ENCODE measurements around the gene RAN. TPM values are rescaled to one million over a fixed set of nuclear protein-coding genes. Genes with fewer than 3 reads are reported as not detected.

The RAN gene
- total and polyA plus RNA-seq, 9 of the 15 experiments (the other 6 are each of a cell fraction or from before 2014, with no cell fraction given), result 1,687 to 3,820 (median 2,300) TPM

GRCh38 chr12:130832561-130833209 is 39.2 kb upstream of the RAN start (continued):
- TF ChIP-seq CREB3L1 (IDR thresholded peaks at IDR 0.05; ENCODE audit: borderline replicate concordance, low read depth), result no peak
- no peak for TF ChIP-seq ZNF274 (IDR thresholded peaks at IDR 0.05; ENCODE audit: borderline replicate concordance, low read depth, low read length)
- no peak for TF ChIP-seq HOXB6 (CRISPR knock-in tag; IDR thresholded peaks at IDR 0.05; ENCODE audit: borderline replicate concordance)
- no peak for TF ChIP-seq FIP1L1 (IDR thresholded peaks at IDR 0.05; ENCODE audit: low read depth, low read length, poor library complexity, severe bottlenecking)
- TF ChIP-seq RUNX1 (IDR thresholded peaks at IDR 0.05; ENCODE audit: low read depth), result 0 out of 2 replicates have a peak, but pooled peaks have one; percentile 30
- TF ChIP-seq ZSCAN32 (CRISPR knock-in tag; IDR thresholded peaks at IDR 0.05), result no peak
- TF ChIP-seq ZNF12 (CRISPR knock-in tag; IDR thresholded peaks at IDR 0.05), result no peak
- no peak for TF ChIP-seq NR4A1 (CRISPR knock-in tag; IDR thresholded peaks at IDR 0.05)
- no peak for TF ChIP-seq NR4A1 (tag; IDR thresholded peaks at IDR 0.05)
- peak in 1 of 2 experiments; percentile 88; a peak in 2 of 4 replicates for TF ChIP-seq HDAC1 (IDR thresholded peaks at IDR 0.05)
- peak; percentile 22; the same call in 1 of the 2 replicates for TF ChIP-seq ATF7 (IDR thresholded peaks at IDR 0.05)
- TF ChIP-seq POLR2AphosphoS2 (IDR thresholded peaks at IDR 0.05; ENCODE audit: low read length), result no peak
- TF ChIP-seq ZNF717 (CRISPR knock-in tag; IDR thresholded peaks at IDR 0.05), result no peak
- peak; percentile 9; the same call in 1 of the 2 replicates for TF ChIP-seq GABPB1 (CRISPR knock-in tag; IDR thresholded peaks at IDR 0.05)
- no peak for TF ChIP-seq IRF2 (CRISPR knock-in tag; IDR thresholded peaks at IDR 0.05)
- TF ChIP-seq CHD2 (IDR thresholded peaks at IDR 0.05; ENCODE audit: low read depth, low read length), result no peak
- TF ChIP-seq MXI1 (IDR thresholded peaks at IDR 0.05; ENCODE audit: low read depth, low read length), result no peak
- no peak for TF ChIP-seq ELF4 (CRISPR knock-in tag; IDR thresholded peaks at IDR 0.05)
- TF ChIP-seq DPF2 (IDR thresholded peaks at IDR 0.05), result peak; percentile 89
- TF ChIP-seq POLR2G (IDR thresholded peaks at IDR 0.05; ENCODE audit: low read depth, low read length), result peak; percentile 27; the same call in 1 of the 2 replicates
- TF ChIP-seq MNT (conservative IDR thresholded peaks at IDR 0.05), result peak; percentile 25 to 77; a peak in 3 of 4 replicates
- TF ChIP-seq SRSF3 (IDR thresholded peaks at IDR 0.05; ENCODE audit: insufficient read depth, low read length), result no peak
- no peak for TF ChIP-seq ZNF23 (CRISPR knock-in tag; IDR thresholded peaks at IDR 0.05)
- TF ChIP-seq CCNT2 (IDR thresholded peaks at IDR 0.05; ENCODE audit: borderline replicate concordance, extremely low read depth, insufficient read length, low read depth, low read length), result no peak
- TF ChIP-seq, protein P1, sequence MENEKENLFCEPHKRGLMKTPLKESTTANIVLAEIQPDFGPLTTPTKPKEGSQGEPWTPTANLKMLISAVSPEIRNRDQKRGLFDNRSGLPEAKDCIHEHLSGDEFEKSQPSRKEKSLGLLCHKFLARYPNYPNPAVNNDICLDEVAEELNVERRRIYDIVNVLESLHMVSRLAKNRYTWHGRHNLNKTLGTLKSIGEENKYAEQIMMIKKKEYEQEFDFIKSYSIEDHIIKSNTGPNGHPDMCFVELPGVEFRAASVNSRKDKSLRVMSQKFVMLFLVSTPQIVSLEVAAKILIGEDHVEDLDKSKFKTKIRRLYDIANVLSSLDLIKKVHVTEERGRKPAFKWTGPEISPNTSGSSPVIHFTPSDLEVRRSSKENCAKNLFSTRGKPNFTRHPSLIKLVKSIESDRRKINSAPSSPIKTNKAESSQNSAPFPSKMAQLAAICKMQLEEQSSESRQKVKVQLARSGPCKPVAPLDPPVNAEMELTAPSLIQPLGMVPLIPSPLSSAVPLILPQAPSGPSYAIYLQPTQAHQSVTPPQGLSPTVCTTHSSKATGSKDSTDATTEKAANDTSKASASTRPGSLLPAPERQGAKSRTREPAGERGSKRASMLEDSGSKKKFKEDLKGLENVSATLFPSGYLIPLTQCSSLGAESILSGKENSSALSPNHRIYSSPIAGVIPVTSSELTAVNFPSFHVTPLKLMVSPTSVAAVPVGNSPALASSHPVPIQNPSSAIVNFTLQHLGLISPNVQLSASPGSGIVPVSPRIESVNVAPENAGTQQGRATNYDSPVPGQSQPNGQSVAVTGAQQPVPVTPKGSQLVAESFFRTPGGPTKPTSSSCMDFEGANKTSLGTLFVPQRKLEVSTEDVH (IDR thresholded peaks at IDR 0.05; ENCODE audit: low read depth, partially characterized antibody), result no peak

Measured in K562 (cell line).